ENCODE measurements around the gene ASMTL.
A peak's percentile ranks its signal among the peaks of the same experiment; 100 is the strongest.
"Not testable (repeated sequence)": the region's sequence is repeated elsewhere in the genome, so short reads cannot be mapped to it uniquely, and the experiment has no call there.

The ASMTL gene

DNA sequence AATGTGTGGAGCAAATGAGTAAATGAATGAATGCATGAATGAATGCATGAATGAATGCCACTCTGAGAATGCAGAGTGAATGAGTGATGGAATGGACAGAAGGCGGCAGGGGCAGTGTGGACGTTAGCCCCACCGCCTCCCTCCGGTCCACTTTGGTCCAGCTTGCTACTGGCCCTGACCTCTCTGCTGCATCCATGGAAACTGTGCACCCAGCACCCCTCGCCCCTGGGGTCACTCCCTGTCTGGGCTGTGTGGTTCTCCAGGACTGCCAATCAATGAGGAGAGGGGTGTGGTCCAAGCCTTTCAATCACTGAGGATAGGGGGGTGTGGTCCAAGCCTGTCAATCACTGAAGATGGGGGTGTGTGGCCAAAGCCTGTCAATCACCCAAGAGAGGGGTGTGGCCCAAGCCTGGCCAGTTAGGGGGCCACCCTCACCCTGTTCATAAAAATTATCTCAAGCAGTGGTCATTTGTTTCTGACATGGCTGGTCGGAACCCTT is 39.2 kb upstream of the ASMTL start:
- Histone ChIP-seq H3K9me3 (replicated peaks in 1 of 11) (peaks cover 0 to 25% (median 10%) of the 10 kb centered on the region in 11 experiments; a peak in 13 of 22 replicates), H3K36me3 (peaks cover 24 to 69% (median 54%) of the 10 kb centered on the region in 11 experiments), H3K4me3 (no peak overlapping the region), H3K9ac (no peak overlapping the region), H3K27ac (no peak overlapping the region), H3K27me3 (no peaks in the 10 kb centered on the region), H3K4me2 (0 out of 22 replicates have a peak overlapping the region, but pooled peaks of 2 of the 11 experiments have one; percentile 54 to 67), H4K20me1 (peaks cover 0 to 83% (median 79%) of the 10 kb centered on the region in 11 experiments; a peak in 18 of 22 replicates), H3K4me1 (peaks cover 36 to 67% (median 59%) of the 10 kb centered on the region in 10 experiments)
- TF ChIP-seq Cebpa-rat (IDR thresholded peaks at IDR 0.05), result no peak

DNA sequence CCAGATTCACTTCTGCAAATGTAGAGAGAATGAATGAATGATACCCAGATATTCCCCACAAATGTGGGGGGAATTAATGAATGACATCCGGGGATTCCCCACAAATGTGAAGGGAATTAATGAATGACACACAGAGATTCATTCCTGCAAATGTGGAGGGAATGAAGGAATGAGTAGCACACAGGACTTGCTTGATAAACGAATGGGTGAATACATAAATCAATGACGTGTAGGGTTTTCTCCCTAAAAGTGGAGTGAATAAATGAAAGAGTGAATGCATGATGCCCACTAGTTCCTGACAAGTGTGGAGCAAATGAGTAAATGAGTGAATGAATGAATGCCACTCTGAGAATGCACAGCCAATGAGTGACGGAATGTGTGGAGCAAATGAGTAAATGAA is 38.5 kb upstream of the ASMTL start:
- H3K4me2 ChIP-seq, H3K27me3 ChIP-seq, H3K9ac ChIP-seq, H3K4me3 ChIP-seq, H3K27ac ChIP-seq: not testable (repeated sequence)
- H4K20me1 ChIP-seq, result peaks cover 0 to 83% (median 79%) of the 10 kb centered on the region in 11 experiments; a peak in 18 of 22 replicates
- H3K4me1 ChIP-seq, result peaks cover 34 to 61% (median 52%) of the 10 kb centered on the region in 10 experiments
- H3K9me3 ChIP-seq (replicated peaks in 1 of 11), result peaks cover 0 to 31% (median 17%) of the 10 kb centered on the region in 11 experiments; a peak in 18 of 22 replicates
- peaks cover 30 to 69% (median 56%) of the 10 kb centered on the region in 11 experiments for H3K36me3 ChIP-seq

DNA sequence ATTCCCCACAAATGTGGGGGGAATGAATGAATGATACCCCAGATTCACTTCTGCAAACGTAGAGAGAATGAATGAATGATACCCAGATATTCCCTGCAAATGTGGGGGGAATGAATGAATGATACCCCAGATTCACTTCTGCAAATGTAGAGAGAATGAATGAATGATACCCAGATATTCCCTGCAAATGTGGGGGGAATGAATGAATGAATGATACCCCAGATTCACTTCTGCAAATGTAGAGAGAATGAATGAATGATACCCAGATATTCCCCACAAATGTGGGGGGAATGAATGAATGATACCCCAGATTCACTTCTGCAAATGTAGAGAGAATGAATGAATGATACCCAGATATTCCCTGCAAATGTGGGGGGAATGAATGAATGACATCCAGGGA is 38.0 kb upstream of the ASMTL start:
- Histone ChIP-seq H3K36me3 (peaks cover 35 to 71% (median 56%) of the 10 kb centered on the region in 11 experiments), H4K20me1 (peaks cover 0 to 83% (median 79%) of the 10 kb centered on the region in 11 experiments; a peak in 18 of 22 replicates), H3K9me3 (replicated peaks in 1 of 11) (peaks cover 0 to 35% (median 21%) of the 10 kb centered on the region in 11 experiments; a peak in 18 of 22 replicates), H3K4me1 (peaks cover 29 to 56% (median 47%) of the 10 kb centered on the region in 10 experiments)
- not testable (repeated sequence) for H3K4me2 ChIP-seq, H3K9ac ChIP-seq, H3K27ac ChIP-seq, H3K27me3 ChIP-seq, H3K4me3 ChIP-seq

DNA sequence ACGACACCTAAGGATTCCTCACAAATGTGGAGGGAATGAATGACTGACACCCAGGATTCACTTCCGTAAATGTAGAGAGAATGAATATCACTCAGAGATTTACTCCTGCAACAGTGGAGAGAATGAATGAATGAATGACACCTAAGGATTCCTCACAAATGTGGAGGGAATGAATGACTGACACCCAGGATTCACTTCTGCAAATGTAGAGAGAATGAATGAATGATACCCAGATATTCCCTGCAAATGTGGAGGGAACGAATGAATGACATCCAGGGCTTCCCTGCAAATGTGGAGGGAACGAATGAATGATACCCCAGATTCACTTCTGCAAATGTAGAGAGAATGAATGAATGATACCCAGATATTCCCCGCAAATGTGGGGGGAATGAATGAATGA is 36.6 kb upstream of the ASMTL start:
- H3K4me1 ChIP-seq, result peaks cover 28 to 52% (median 42%) of the 10 kb centered on the region in 10 experiments
- peaks cover 0 to 35% (median 21%) of the 10 kb centered on the region in 11 experiments; a peak in 18 of 22 replicates for H3K9me3 ChIP-seq (replicated peaks in 1 of 11)
- H3K4me2 ChIP-seq, result not testable (repeated sequence)

DNA sequence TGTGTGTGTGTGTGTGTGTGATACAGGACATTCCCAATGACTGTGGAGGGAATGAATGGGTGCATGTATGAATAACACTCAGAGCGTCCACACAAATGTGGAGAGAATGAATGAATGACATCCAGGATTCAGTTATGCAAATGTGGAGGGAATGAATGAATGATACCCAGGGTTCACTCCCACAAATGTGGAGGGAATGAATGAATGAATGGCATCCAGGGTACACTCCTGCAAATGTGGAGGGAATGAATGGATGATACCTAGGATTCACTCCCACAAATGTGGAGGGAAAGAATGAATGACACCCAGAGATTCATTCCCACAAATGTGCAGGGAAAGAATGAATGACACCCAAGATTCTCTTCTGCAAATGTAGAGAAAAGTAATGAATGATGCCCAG is 36.0 kb upstream of the ASMTL start:
- H3K27me3 ChIP-seq, result no peaks in the 10 kb centered on the region
- H3K4me2 ChIP-seq, result peak overlapping the region in 4 of 11 experiments; percentile 11 to 30 (median 18); a peak in 2 of 22 replicates
- no peak overlapping the region for H3K4me3 ChIP-seq
- peaks cover 35 to 83% (median 73%) of the 10 kb centered on the region in 11 experiments for H3K36me3 ChIP-seq
- H3K4me1 ChIP-seq, result peaks cover 28 to 52% (median 42%) of the 10 kb centered on the region in 10 experiments
- H3K9me3 ChIP-seq (replicated peaks in 1 of 11), result peaks cover 0 to 35% (median 21%) of the 10 kb centered on the region in 11 experiments; a peak in 18 of 22 replicates
- no peak overlapping the region for H3K27ac ChIP-seq
- no peak overlapping the region for H3K9ac ChIP-seq
- peaks cover 0 to 78% (median 61%) of the 10 kb centered on the region in 11 experiments; a peak in 18 of 22 replicates for H4K20me1 ChIP-seq
- no peak for TF ChIP-seq Cebpa-rat (IDR thresholded peaks at IDR 0.05)

More for the DNA sequence above, 36.6 kb upstream of the ASMTL start:
- Histone ChIP-seq H4K20me1 (peaks cover 0 to 78% (median 67%) of the 10 kb centered on the region in 11 experiments; a peak in 18 of 22 replicates), H3K36me3 (peaks cover 35 to 77% (median 66%) of the 10 kb centered on the region in 11 experiments)
- not testable (repeated sequence) for H3K9ac ChIP-seq, H3K4me3 ChIP-seq, H3K27me3 ChIP-seq, H3K27ac ChIP-seq

DNA sequence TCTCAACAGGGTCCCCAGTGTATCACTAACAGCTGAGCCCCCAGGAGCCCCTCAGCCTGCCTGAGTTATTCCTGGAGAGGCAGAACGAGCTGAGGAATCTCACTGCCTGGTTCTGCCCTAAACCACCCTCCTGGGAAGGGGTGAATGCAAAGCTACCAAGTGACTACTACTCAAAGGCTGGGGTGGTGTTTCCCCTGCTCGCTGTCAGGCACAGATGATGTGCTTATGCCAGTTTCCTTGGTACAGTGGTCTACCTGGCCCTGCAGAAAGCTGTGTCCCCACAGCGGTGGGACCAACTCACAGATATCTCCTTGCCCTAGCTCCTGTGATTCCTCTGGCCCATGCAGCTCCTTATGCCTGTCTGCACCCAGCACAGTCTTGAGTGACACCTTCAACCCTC is 35.4 kb upstream of the ASMTL start:
- Histone ChIP-seq H3K4me2 (peak overlapping the region in 6 of 11 experiments; percentile 8 to 37 (median 18); a peak in 5 of 22 replicates), H3K27ac (0 out of 22 replicates have a peak overlapping the region, but pooled peaks of 1 of the 11 experiments have one; percentile 16), H3K27me3 (no peaks in the 10 kb centered on the region), H3K4me1 (peaks cover 29 to 53% (median 44%) of the 10 kb centered on the region in 10 experiments), H4K20me1 (peaks cover 0 to 79% (median 57%) of the 10 kb centered on the region in 11 experiments; a peak in 17 of 22 replicates), H3K36me3 (peaks cover 35 to 89% (median 79%) of the 10 kb centered on the region in 11 experiments), H3K9ac (0 out of 22 replicates have a peak overlapping the region, but pooled peaks of 1 of the 11 experiments have one; percentile 13), H3K4me3 (no peak overlapping the region), H3K9me3 (replicated peaks in 1 of 11) (peaks cover 0 to 35% (median 21%) of the 10 kb centered on the region in 11 experiments; a peak in 18 of 22 replicates)
- no peak for TF ChIP-seq Cebpa-rat (IDR thresholded peaks at IDR 0.05)

DNA sequence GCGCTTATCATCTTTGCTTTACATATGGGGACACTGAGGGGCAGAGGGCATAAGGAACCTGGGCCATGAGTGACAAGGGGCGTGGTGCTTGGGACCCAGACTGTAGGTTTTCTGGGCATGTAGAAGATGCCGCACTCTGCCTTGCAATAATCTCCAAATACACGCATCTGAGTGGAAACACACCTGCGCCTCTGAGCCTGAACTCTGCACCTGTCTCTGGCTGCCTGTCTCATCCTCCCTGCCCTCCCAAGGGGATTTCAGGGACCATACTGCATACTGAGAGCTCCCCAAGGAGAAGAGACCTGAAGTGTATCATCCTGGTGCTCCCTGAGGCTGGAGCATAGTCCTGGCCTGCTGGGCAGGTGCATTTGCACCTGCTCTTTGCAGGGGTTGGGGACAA is 34.7 kb upstream of the ASMTL start:
- no peak overlapping the region for H3K27ac ChIP-seq
- H3K9ac ChIP-seq, result no peak overlapping the region
- peaks cover 0 to 73% (median 50%) of the 10 kb centered on the region in 11 experiments; a peak in 17 of 22 replicates for H4K20me1 ChIP-seq
- peaks cover 0 to 35% (median 21%) of the 10 kb centered on the region in 11 experiments; a peak in 18 of 22 replicates for H3K9me3 ChIP-seq (replicated peaks in 1 of 11)
- peaks cover 26 to 49% (median 41%) of the 10 kb centered on the region in 10 experiments for H3K4me1 ChIP-seq
- H3K4me2 ChIP-seq, result peak overlapping the region in 3 of 11 experiments; percentile 26 to 37 (median 30); a peak in 6 of 22 replicates
- no peaks in the 10 kb centered on the region for H3K27me3 ChIP-seq
- no peak for TF ChIP-seq Cebpa-rat (IDR thresholded peaks at IDR 0.05)
- H3K36me3 ChIP-seq, result peaks cover 35 to 87% (median 79%) of the 10 kb centered on the region in 11 experiments
- H3K4me3 ChIP-seq, result no peak overlapping the region

DNA sequence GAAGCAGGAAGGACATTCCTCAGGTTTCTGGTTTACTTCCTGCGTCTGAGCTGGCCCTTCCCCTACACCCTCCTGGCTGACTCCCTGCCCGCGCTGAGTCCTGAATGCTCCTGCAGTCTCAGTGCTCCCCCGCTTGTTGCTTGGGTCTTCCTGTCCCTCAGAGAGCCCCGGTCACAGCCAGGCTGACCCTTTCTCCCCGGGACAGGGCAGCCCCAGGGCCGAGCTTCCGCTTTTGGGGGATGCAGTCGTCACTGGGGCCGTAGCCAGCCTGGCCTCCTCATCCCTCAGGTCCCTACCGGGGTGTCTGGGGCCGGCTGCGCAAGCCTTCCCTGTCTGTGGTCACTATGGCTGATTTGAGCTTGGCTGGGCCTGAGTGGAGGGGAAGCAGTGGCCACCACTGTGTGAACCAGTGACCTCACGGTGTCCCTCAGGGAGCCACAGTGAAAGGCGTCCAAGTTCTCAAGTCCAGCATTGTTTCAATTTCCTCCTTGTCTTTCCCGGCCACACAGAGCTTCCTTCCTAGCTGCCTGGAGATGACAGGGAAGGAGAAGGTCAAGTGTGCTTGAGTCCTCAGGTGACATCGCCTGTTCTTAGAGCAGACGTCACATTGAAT is 34.1 kb upstream of the ASMTL start:
- Histone ChIP-seq H3K9me3 (replicated peaks in 1 of 11) (peaks cover 0 to 33% (median 21%) of the 10 kb centered on the region in 11 experiments; a peak in 18 of 22 replicates), H3K36me3 (peaks cover 35 to 82% (median 74%) of the 10 kb centered on the region in 11 experiments), H3K9ac (no peak overlapping the region), H3K27ac (peak overlapping the region in 1 of 11 experiments; percentile 29; a peak in 1 of 22 replicates), H3K4me2 (peak overlapping the region in 2 of 11 experiments; percentile 15 to 26; a peak in 3 of 22 replicates), H3K4me1 (peaks cover 28 to 52% (median 44%) of the 10 kb centered on the region in 10 experiments), H3K4me3 (peak overlapping the region in 1 of 10 experiments; percentile 23; a peak in 1 of 20 replicates), H3K27me3 (no peaks in the 10 kb centered on the region), H4K20me1 (peaks cover 0 to 68% (median 44%) of the 10 kb centered on the region in 11 experiments; a peak in 17 of 22 replicates)
- no peak for TF ChIP-seq Cebpa-rat (IDR thresholded peaks at IDR 0.05)
